SH-SY5Y (cell line): ENCODE measurements around the gene PDK4.

Experiments
- GATA2 ChIP-seq: IDR thresholded peaks from 2 replicates; pipeline ENCODE4 v1.6.1; 2011; ENCODE audit warnings: mild to moderate bottlenecking, low read depth, low read length
- GATA3 ChIP-seq: IDR thresholded peaks from 2 replicates; pipeline ENCODE4 v1.6.1; 2011; ENCODE audit warnings: low read depth, mild to moderate bottlenecking, low read length, moderate library complexity

DNA sequence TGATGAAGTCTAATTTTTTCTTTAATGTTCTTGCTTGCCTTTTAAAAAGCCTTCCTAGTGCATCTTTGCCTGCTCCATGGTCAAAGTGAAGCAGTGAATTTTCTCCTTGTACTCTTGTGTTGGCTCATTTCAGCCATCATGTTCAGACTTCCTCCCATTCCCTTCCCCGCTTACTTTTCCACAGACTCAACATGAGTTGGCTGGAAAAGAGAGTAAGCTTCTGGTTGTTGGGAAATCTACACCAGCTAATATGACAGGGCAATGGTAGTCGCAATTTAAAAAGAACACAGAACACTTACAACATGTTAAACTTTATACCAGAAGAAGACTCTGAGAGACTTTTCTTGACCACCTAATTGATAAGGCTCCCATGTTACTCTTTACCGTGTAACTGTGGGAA is 24.3 kb upstream of the PDK4 start:
- TF ChIP-seq GATA2 (no peak), GATA3 (no peak)
